Smooth muscle cell (in vitro differentiated cells): Measurements from ENCODE around the gene SLC44A4. TPM values are rescaled to one million over a fixed set of nuclear protein-coding genes. Genes with fewer than 3 reads are reported as not detected.

Source experiments
- DNase-seq: peaks from one replicate; lab custom pipeline; 2025; ENCODE audit not compliant: unreplicated experiment; lab: John Stamatoyannopoulos, UW
- H2AFZ ChIP-seq: fragments of 200-600 bp; sonication (generic); 2 replicates; pipeline ENCODE4 v1.6.0; 2016; ENCODE audit warnings: antibody characterized with exemption, low read depth, mild to moderate bottlenecking
- H3F3A ChIP-seq: fragments of 200-600 bp; sonication (generic); 2 replicates; pipeline ENCODE4 v1.6.0; 2017; ENCODE audit warnings: antibody characterized with exemption, low read depth
- H3K27ac ChIP-seq: fragments of 200-600 bp; sonication (generic); 2 replicates; pipeline ENCODE4 v1.5.1; 2016; ENCODE audit warnings: low read depth, mild to moderate bottlenecking
- H3K27me3 ChIP-seq: fragments of 200-600 bp; sonication (generic); 2 replicates; pipeline ENCODE4 v1.6.1; 2016; ENCODE audit warnings: low read depth, mild to moderate bottlenecking
- H3K36me3 ChIP-seq: fragments of 200-600 bp; sonication (generic); 2 replicates; pipeline ENCODE4 v1.5.1; 2016; ENCODE audit warnings: low read depth
- H3K4me1 ChIP-seq: fragments of 200-600 bp; sonication (generic); 2 replicates; pipeline ENCODE4 v1.5.1; 2016; ENCODE audit warnings: low read depth
- H3K4me2 ChIP-seq: fragments of 200-600 bp; sonication (generic); 2 replicates; pipeline ENCODE4 v1.6.0; 2016; ENCODE audit warnings: mild to moderate bottlenecking
- H3K4me3 ChIP-seq: fragments of 200-600 bp; sonication (generic); 2 replicates; pipeline ENCODE4 v1.5.1; 2016; ENCODE audit warnings: mild to moderate bottlenecking
- H3K79me2 ChIP-seq: fragments of 200-600 bp; sonication (generic); 2 replicates; pipeline ENCODE4 v1.6.0; 2016; ENCODE audit warnings: low read depth, mild to moderate bottlenecking
- H3K9ac ChIP-seq: fragments of 200-600 bp; sonication (generic); 2 replicates; pipeline ENCODE4 v1.6.0; 2016; ENCODE audit warnings: low read depth
- H3K9me3 ChIP-seq: fragments of 200-600 bp; sonication (generic); replicated peaks from 2 replicates; pipeline ENCODE4 v1.5.1; 2016; ENCODE audit warnings: low read depth
- H4K20me1 ChIP-seq: fragments of 200-600 bp; sonication (generic); 2 replicates; pipeline ENCODE4 v1.6.0; 2016; ENCODE audit warnings: low read depth
- CTCF ChIP-seq: fragments of 200-600 bp; sonication (generic); IDR thresholded peaks from 2 replicates; pipeline ENCODE4 v1.5.1; 2017; ENCODE audit warnings: borderline replicate concordance, mild to moderate bottlenecking, antibody characterized with exemption; ENCODE audit not compliant: insufficient read depth, poor library complexity, severe bottlenecking
- WGBS: methylation state at CpG from one replicate; pipeline ENCODE4 v1.1.7; 2016; ENCODE audit warnings: low lambda C conversion rate; 5-methylcytosine and 5-hydroxymethylcytosine counted together
- polyA plus RNA-seq: library from polyadenylated mRNA; unstranded; fragments of >200 nt; fragmentation: Nextera tagmentation; extraction: Ambion mirVana; gene quantifications from 2 replicates; pipeline ENCODE4 v1.2.1, GENCODE V29; 2016
- total RNA-seq: library from RNA; depleted of rRNA; stranded (reverse); fragments of >200 nt; gene quantifications from 2 replicates; pipeline ENCODE4 v1.2.3, GENCODE V29; 2014

SLC44A4 gene
- total and polyA plus RNA-seq, 2 experiments from 2014 or later: 0.30 to 0.85 TPM

GRCh38 chr6:31875877-31876276 is 2.9 kb downstream of the SLC44A4 start:
- Histone ChIP-seq H3K4me1 (peaks cover 4% of the 10 kb centered on the region), H3K9me3 (no peaks in the 10 kb centered on the region), H3K4me2 (no peak overlapping the region), H4K20me1 (no peaks in the 10 kb centered on the region), H3K79me2 (no peaks in the 10 kb centered on the region), H3K4me3 (no peak overlapping the region), H3K36me3 (no peaks in the 10 kb centered on the region), H3K27me3 (no peaks in the 10 kb centered on the region), H2AFZ (no peak overlapping the region), H3K9ac (no peak overlapping the region), H3F3A (no peaks in the 10 kb centered on the region), H3K27ac (no peak overlapping the region)
- 67% methylated on average over 5 of the region's 5 CpGs for WGBS
- no peak for TF ChIP-seq CTCF
- no peak for DNase-seq

GRCh38 chr6:31874836-31875572 is 3.8 kb downstream of the SLC44A4 start:
- no peaks in the 10 kb centered on the region for H3F3A ChIP-seq
- no peaks in the 10 kb centered on the region for H3K27me3 ChIP-seq
- H3K27ac ChIP-seq: no peak overlapping the region
- H3K36me3 ChIP-seq: no peaks in the 10 kb centered on the region
- H3K79me2 ChIP-seq: no peaks in the 10 kb centered on the region
- no peak overlapping the region for H3K4me2 ChIP-seq
- DNase-seq: no peak
- 83% methylated on average over 5 of the region's 5 CpGs for WGBS
- no peak overlapping the region for H3K9ac ChIP-seq
- no peak for TF ChIP-seq CTCF
- no peaks in the 10 kb centered on the region for H4K20me1 ChIP-seq
- no peaks in the 10 kb centered on the region for H3K9me3 ChIP-seq
- H2AFZ ChIP-seq: no peak overlapping the region
- H3K4me3 ChIP-seq: no peak overlapping the region
- peaks cover 6% of the 10 kb centered on the region for H3K4me1 ChIP-seq

GRCh38 chr6:31874084-31874670 is 4.6 kb downstream of the SLC44A4 start:
- H3K27ac ChIP-seq: no peak overlapping the region
- no peak for DNase-seq
- peaks cover 6% of the 10 kb centered on the region for H3K4me1 ChIP-seq
- 76% methylated on average over 4 of the region's 4 CpGs for WGBS
- H4K20me1 ChIP-seq: no peaks in the 10 kb centered on the region
- no peak overlapping the region for H3K9ac ChIP-seq
- no peaks in the 10 kb centered on the region for H3K9me3 ChIP-seq
- no peak overlapping the region for H3K4me3 ChIP-seq
- no peaks in the 10 kb centered on the region for H3K79me2 ChIP-seq
- H2AFZ ChIP-seq: no peak overlapping the region
- no peak for TF ChIP-seq CTCF
- H3K36me3 ChIP-seq: no peaks in the 10 kb centered on the region
- H3K4me2 ChIP-seq: no peak overlapping the region
- no peaks in the 10 kb centered on the region for H3F3A ChIP-seq
- no peaks in the 10 kb centered on the region for H3K27me3 ChIP-seq
